Breast epithelium (tissue), 4 donors: ENCODE results near the gene PRG2. TPM values are rescaled to one million over a fixed set of nuclear protein-coding genes. Genes with fewer than 3 reads are reported as not detected.

ENCODE experiments used
- DNase-seq, 2 donors: peaks; one replicate each; pipeline ENCODE4 v3.0.0-alpha.2; 2019; ENCODE audit warnings: low spot score in 2 of 2
- H3K27ac ChIP-seq, 2 donors: fragments of 200-600 bp; sonication (generic) in 1 of 2; one replicate each; pipeline ENCODE4 v1.5.1; 2016 to 2019; ENCODE audit warnings: mild to moderate bottlenecking in 1 of 2
- H3K27me3 ChIP-seq, 2 donors: fragments of 200-600 bp; sonication (generic) in 1 of 2; one replicate each; pipeline versions ENCODE4 v1.5.1 to v1.6.0; 2017 to 2019; ENCODE audit warnings: control low read depth in 1 of 2, mild to moderate bottlenecking in 1 of 2
- H3K36me3 ChIP-seq: fragments of 200-600 bp; one replicate; pipeline ENCODE4 v1.5.1; 2019
- H3K4me1 ChIP-seq, 2 donors: fragments of 200-600 bp; sonication (generic); one replicate each; pipeline ENCODE4 v1.5.1; 2016 to 2019; ENCODE audit warnings: control low read depth in 1 of 2
- H3K4me3 ChIP-seq, 3 donors: fragments of 200-600 bp; sonication (generic); 1 replicate in 2 of 3; 2 replicates in 1 of 3; pipeline ENCODE4 v1.5.1; 2016 to 2019; ENCODE audit warnings: mild to moderate bottlenecking in 3 of 3, moderate library complexity in 2 of 3
- H3K9me3 ChIP-seq, 2 donors: fragments of 200-600 bp; sonication (generic) in 1 of 2; one replicate each; pipeline ENCODE4 v1.5.1; 2016 to 2019; ENCODE audit warnings: control low read depth in 1 of 2
- CTCF ChIP-seq, 3 donors: fragments of 450-650 bp; IDR thresholded peaks; one replicate each; pipeline ENCODE4 v1.5.1; 2016 to 2017; ENCODE audit warnings: antibody characterized with exemption in 3 of 3, mild to moderate bottlenecking in 3 of 3, moderate library complexity in 3 of 3
- POLR2A ChIP-seq: fragments of 450-650 bp; IDR thresholded peaks from one replicate; pipeline ENCODE4 v1.6.1; 2016; ENCODE audit warnings: antibody characterized with exemption, mild to moderate bottlenecking, moderate library complexity
- POLR2AphosphoS5 ChIP-seq, 3 donors: sonication (generic); formaldehyde crosslinking; IDR thresholded peaks; one replicate each; pipeline ENCODE4 v1.6.1; 2017; ENCODE audit warnings: antibody characterized with exemption in 3 of 3
- intact Hi-C: fragments of 100-400 bp; cut with DNase I; formaldehyde crosslinking; loops from one replicate; pipeline ENCODE4 v1.15.1; 2023; ENCODE audit warnings: low total_unique reads
- total RNA-seq, 3 donors: library from RNA; depleted of rRNA; stranded (reverse); fragments of >200 nt; gene quantifications; one replicate each; pipeline ENCODE4 v1.1.0, GENCODE V29; 2016

PRG2 gene
- total RNA-seq, 3 donors from 2014 or later = 1.1 TPM; not detected in 2

DNA sequence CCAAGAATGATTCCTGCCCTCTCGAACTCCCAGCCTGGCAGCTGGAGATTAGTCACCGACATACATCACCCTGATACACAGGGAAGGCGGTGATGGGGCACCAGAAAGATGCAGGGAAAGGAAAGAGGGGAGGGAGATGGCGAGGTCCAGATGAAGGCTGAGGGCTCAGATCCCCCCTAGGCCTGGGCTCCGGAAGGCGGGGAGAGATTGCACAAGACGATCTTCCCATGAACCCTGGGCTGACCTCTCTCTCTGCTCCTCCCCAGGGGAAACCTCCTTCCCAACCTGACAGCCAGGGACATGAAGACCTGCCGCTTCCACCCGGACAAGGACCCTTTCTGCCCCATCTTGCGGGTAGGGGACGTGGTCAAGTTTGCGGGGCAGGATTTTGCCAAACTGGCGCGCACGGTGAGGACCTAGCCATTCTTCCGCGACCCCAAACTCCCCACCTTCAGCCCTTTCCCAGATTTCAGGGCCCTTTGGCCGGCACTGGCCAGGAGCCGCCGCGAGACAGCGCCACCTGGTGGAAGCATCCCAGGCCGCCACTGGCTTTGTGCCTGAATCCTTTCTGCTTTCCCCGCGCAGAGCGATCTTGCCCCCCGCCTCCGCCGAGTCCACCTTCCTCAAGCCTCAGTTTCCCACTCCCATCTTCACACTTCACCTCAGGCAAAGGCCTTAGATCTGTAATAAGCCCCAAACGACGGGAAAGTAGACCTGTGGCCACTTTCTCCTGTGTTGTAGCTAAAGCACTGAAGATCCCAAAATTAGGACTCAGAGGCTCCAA is 40.8 kb downstream of the PRG2 start:
- intact Hi-C loops = loop anchor here (10.0 kb wide), 1 partner anchor 105 kb away; no protein-coding TSS in a partner anchor
- Histone ChIP-seq H3K27ac (peak overlapping the region in 1 of 2 donors; percentile 12), H3K27me3 (no peaks in the 10 kb centered on the region), H3K4me3 (peak overlapping the region in 1 of 3 donors; percentile 29), H3K4me1 (no peaks in the 10 kb centered on the region), H3K36me3 (no peaks in the 10 kb centered on the region), H3K9me3 (no peaks in the 10 kb centered on the region)
- DNase-seq = peak in 1 of 2 donors; percentile 71
- TF ChIP-seq POLR2AphosphoS5 (IDR thresholded peaks at IDR 0.05) = no peak
- TF ChIP-seq POLR2A = no peak
- peak; percentile 55 to 81 (median 59) for TF ChIP-seq CTCF (IDR thresholded peaks at IDR 0.05)

- DNase-seq = no peak
- no peak overlapping the region for H3K27ac ChIP-seq
- H3K4me3 ChIP-seq = no peak overlapping the region
- no peaks in the 10 kb centered on the region for H3K36me3 ChIP-seq
- no peaks in the 10 kb centered on the region for H3K9me3 ChIP-seq
- no peaks in the 10 kb centered on the region for H3K27me3 ChIP-seq
- no peak for TF ChIP-seq CTCF (IDR thresholded peaks at IDR 0.05)
- no peak for TF ChIP-seq POLR2AphosphoS5 (IDR thresholded peaks at IDR 0.05)
- TF ChIP-seq POLR2A = no peak
- no peaks in the 10 kb centered on the region for H3K4me1 ChIP-seq
- intact Hi-C loops = loop anchor here (10.0 kb wide), 1 partner anchor 106 kb away; no protein-coding TSS in a partner anchor
Observed at GRCh38 chr11:57348636-57349313, 41.7 kb downstream of the PRG2 start.

DNA sequence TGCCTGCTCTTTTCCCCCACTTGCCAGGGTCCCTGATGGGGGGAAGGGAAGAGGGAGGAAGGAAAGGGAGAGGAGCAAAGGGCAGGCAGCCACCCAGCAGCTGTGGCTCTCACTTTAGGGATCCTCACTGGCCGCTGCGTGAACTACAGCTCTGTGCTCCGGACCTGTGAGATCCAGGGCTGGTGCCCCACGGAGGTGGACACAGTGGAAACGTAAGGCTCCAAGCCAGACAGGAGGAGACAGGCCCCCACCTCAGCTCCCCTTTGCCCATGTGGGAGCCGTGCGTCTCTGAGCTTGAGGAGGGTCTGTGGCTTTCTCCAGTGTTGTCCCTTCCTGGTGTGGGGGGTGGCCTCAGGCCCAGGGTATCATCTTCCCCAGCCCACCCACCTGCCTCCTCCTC is 42.4 kb downstream of the PRG2 start:
- H3K27me3 ChIP-seq = no peaks in the 10 kb centered on the region
- H3K9me3 ChIP-seq = no peaks in the 10 kb centered on the region
- DNase-seq = no peak
- H3K4me3 ChIP-seq = no peak overlapping the region
- intact Hi-C loops = loop anchor here (10.0 kb wide), 1 partner anchor 107 kb away; no protein-coding TSS in a partner anchor
- no peaks in the 10 kb centered on the region for H3K36me3 ChIP-seq
- no peak overlapping the region for H3K27ac ChIP-seq
- no peak for TF ChIP-seq CTCF (IDR thresholded peaks at IDR 0.05)
- TF ChIP-seq POLR2A = no peak
- no peak for TF ChIP-seq POLR2AphosphoS5 (IDR thresholded peaks at IDR 0.05)
- no peaks in the 10 kb centered on the region for H3K4me1 ChIP-seq

DNA sequence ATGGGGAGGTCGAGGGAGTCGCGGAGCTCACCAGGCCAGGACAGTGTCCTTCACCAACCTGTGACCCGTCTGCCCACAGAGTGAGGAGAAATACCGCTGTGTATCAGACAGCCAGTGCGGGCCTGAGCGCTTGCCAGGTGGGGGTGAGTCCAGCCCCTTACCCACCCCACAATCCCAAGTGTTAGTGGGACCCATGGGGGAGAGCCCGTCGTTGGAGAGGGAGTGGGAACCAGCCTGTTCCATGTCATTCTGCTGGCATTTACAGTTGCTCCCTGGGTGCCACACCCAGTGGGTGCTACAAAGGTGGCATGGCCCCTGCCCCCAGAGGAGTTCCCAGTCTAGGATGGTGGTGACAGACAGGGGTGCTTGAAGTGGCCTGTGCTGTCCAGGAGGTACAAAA is 43.1 kb downstream of the PRG2 start:
- DNase-seq = no peak
- no peak overlapping the region for H3K4me3 ChIP-seq
- no peak for TF ChIP-seq CTCF (IDR thresholded peaks at IDR 0.05)
- no peak for TF ChIP-seq POLR2A
- no peak for TF ChIP-seq POLR2AphosphoS5 (IDR thresholded peaks at IDR 0.05)
- H3K27me3 ChIP-seq = no peaks in the 10 kb centered on the region
- H3K4me1 ChIP-seq = no peaks in the 10 kb centered on the region
- intact Hi-C loops = loop anchor here (10.0 kb wide), 1 partner anchor 107 kb away; no protein-coding TSS in a partner anchor
- H3K36me3 ChIP-seq = no peaks in the 10 kb centered on the region
- no peaks in the 10 kb centered on the region for H3K9me3 ChIP-seq
- no peak overlapping the region for H3K27ac ChIP-seq
